ENCODE data around the gene C1QTNF1. TPM values are rescaled to one million over a fixed set of nuclear protein-coding genes. Genes with fewer than 3 reads are reported as not detected.

Gene C1QTNF1
- total RNA-seq, 1 experiment from 2014 or later = not detected

DNA sequence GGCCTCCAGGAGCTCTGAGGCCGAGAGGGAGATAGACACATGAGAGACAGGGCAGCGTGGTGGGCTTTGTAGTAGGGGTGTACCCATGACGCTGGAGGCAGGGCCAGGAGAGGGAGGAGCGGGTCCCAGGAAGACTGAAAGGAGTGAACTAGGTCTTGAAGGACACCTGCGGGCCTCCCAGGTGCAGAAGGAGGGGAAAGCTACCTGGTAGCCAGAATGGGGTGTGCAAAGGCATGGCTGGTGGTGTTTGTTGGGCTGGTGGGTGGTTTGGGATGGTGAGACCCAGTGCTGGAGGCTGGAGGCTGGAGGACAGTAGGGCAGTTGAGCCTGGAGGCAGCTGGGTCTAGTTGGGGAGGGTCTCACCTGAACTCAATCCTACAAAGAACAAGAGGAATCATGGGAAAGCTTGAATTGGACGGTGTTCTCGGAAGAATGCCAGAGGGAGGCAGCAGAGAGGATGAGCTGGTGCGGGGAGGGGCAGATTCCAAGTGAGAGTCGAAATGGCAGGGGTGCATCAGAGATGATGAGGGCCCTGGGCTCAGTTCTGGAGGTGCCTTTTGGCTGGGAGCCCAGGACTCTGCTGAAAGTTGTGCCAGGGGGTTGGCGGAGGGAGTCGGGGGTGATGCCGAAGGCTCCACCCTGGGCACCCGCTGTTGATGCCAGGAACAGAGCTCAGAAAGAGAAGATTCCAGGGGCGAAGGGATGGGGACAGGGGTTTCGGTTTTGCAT is 21.2 kb downstream of the C1QTNF1 start:
- in situ Hi-C loops (cut with HindIII; ENCODE audit: low pct_unique_long_range_greater_than_20kb, low sequenced_read_pairs) = no loop called here
- no peak for DNase-seq (ENCODE audit: low read depth)

DNA sequence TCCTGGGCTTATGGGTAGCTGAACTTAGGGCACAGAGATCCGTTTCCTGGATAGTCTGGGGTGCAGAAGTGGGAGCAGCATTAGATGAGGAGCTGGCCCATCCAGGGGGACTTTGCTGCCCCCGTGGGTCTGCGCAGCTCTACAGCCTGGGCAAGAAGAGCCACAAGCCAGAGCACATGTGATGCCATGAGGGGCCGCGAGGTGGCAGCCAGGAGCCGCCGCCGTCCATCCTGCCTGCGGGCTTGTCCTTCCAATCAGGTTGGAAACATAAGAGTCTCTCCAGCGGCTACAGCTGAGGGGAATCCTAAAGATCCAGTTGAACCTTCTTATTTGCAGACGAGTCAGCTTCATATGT is 21.9 kb downstream of the C1QTNF1 start:
- in situ Hi-C loops (cut with HindIII; ENCODE audit: low pct_unique_long_range_greater_than_20kb, low sequenced_read_pairs) = no loop called here
- peak; percentile 53 for DNase-seq (ENCODE audit: low read depth)

DNA sequence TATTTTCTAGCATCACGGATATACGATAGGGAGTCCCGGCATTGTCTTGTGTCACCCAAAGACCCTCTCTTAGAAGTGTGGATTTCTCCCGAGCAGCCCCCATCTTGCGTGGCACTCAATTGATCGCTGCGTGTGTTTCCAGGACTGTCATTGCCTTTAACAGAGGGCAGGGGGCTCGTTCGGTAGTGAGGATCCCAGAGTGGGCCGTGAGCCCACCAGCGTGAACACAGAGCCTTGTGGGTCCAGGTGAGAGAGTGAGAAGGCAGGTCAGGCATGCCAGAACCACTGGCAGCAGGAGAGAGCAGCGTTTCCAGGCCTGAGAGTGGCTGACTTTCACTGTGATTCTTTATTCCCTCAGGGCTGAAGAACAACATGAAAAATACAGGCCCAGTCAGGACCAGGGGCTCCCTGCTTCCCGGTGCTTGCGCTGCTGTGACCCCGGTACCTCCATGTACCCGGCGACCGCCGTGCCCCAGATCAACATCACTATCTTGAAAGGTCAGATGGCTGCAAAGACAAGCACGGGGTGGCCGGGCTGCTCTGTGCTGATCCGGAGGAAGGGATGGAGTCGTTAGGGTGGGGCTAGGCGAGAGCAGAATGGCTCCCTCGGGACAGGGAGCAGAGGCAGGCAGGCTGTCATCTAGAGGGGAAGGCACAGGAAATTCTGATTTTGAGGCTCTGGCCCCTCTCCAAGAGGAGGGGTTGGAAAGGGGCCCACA is 22.4 kb downstream of the C1QTNF1 start:
- in situ Hi-C loops (cut with HindIII; ENCODE audit: low pct_unique_long_range_greater_than_20kb, low sequenced_read_pairs) = no loop called here
- no peak for DNase-seq (ENCODE audit: low read depth)

DNA sequence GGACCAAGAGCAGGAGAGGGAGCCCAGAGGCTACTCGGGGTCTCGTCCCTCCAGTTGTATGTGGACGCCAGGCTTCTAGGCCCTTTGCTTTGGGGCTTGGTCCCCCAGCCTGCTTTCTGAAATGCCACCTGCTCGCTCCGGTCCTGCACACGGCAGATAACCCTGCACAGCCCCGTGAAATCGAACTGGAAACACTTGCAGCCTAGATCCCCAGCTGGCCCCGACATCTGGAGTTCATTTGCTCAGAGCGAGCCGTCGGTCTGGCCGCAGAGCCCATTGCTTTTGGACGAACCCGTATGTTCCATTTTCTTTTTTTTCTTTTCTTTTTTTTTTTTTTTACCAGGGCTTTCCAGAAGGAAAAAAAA is 22.9 kb downstream of the C1QTNF1 start:
- DNase-seq (ENCODE audit: low read depth) = no peak
- in situ Hi-C loops (cut with HindIII; ENCODE audit: low pct_unique_long_range_greater_than_20kb, low sequenced_read_pairs) = no loop called here

DNA sequence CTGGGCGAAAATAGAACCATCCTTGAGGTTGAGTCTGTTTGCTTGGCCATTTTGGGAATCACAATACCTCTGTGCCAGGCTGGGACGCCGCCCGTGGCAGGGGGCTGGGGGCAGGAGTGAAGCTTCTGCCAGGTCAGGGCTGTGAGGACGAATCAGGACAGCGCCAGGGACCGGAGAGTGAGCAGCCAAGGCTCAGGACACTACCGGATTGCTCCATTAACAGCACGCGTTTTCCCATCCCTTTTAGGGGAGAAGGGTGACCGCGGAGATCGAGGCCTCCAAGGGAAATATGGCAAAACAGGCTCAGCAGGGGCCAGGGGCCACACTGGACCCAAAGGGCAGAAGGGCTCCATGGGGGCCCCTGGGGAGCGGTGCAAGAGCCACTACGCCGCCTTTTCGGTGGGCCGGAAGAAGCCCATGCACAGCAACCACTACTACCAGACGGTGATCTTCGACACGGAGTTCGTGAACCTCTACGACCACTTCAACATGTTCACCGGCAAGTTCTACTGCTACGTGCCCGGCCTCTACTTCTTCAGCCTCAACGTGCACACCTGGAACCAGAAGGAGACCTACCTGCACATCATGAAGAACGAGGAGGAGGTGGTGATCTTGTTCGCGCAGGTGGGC is 23.4 kb downstream of the C1QTNF1 start:
- in situ Hi-C loops (cut with HindIII; ENCODE audit: low pct_unique_long_range_greater_than_20kb, low sequenced_read_pairs) = no loop called here
- no peak for DNase-seq (ENCODE audit: low read depth)

DNA sequence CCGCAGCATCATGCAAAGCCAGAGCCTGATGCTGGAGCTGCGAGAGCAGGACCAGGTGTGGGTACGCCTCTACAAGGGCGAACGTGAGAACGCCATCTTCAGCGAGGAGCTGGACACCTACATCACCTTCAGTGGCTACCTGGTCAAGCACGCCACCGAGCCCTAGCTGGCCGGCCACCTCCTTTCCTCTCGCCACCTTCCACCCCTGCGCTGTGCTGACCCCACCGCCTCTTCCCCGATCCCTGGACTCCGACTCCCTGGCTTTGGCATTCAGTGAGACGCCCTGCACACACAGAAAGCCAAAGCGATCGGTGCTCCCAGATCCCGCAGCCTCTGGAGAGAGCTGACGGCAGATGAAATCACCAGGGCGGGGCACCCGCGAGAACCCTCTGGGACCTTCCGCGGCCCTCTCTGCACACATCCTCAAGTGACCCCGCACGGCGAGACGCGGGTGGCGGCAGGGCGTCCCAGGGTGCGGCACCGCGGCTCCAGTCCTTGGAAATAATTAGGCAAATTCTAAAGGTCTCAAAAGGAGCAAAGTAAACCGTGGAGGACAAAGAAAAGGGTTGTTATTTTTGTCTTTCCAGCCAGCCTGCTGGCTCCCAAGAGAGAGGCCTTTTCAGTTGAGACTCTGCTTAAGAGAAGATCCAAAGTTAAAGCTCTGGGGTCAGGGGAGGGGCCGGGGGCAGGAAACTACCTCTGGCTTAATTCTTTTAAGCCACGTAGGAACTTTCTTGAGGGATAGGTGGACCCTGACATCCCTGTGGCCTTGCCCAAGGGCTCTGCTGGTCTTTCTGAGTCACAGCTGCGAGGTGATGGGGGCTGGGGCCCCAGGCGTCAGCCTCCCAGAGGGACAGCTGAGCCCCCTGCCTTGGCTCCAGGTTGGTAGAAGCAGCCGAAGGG is 24.2 kb downstream of the C1QTNF1 start:
- in situ Hi-C loops (cut with HindIII; ENCODE audit: low pct_unique_long_range_greater_than_20kb, low sequenced_read_pairs) = no loop called here

DNA sequence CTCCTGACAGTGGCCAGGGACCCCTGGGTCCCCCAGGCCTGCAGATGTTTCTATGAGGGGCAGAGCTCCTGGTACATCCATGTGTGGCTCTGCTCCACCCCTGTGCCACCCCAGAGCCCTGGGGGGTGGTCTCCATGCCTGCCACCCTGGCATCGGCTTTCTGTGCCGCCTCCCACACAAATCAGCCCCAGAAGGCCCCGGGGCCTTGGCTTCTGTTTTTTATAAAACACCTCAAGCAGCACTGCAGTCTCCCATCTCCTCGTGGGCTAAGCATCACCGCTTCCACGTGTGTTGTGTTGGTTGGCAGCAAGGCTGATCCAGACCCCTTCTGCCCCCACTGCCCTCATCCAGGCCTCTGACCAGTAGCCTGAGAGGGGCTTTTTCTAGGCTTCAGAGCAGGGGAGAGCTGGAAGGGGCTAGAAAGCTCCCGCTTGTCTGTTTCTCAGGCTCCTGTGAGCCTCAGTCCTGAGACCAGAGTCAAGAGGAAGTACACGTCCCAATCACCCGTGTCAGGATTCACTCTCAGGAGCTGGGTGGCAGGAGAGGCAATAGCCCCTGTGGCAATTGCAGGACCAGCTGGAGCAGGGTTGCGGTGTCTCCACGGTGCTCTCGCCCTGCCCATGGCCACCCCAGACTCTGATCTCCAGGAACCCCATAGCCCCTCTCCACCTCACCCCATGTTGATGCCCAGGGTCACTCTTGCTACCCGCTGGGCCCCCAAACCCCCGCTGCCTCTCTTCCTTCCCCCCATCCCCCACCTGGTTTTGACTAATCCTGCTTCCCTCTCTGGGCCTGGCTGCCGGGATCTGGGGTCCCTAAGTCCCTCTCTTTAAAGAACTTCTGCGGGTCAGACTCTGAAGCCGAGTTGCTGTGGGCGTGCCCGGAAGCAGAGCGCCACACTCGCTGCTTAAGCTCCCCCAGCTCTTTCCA is 25.1 kb downstream of the C1QTNF1 start:
- DNase-seq (ENCODE audit: low read depth) = no peak
- in situ Hi-C loops (cut with HindIII; ENCODE audit: low pct_unique_long_range_greater_than_20kb, low sequenced_read_pairs) = no loop called here

More for the DNA sequence above, 24.2 kb downstream of the C1QTNF1 start:
- DNase-seq (ENCODE audit: low read depth) = no peak

DNA sequence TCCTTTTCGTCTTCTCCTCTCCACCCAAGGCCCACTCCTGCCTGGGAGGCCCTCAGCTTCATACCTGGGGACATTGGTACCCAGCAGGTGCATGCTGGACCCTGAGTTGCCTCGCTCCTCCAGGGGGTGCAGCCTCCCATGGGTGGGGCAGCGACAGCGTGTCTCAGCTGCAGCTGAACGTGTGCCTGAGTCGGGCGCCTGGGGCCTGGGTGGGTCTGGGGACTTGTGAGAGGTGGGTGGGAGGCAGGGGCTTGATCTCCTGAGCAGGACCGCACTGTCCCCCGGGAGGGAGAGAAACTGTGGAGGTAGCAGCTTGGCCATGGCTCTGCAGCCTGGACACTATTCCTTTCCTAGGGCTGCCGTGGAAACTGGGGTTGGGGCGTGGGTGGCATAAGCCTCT is 25.9 kb downstream of the C1QTNF1 start:
- in situ Hi-C loops (cut with HindIII; ENCODE audit: low pct_unique_long_range_greater_than_20kb, low sequenced_read_pairs) = no loop called here
- DNase-seq (ENCODE audit: low read depth) = no peak

DNA sequence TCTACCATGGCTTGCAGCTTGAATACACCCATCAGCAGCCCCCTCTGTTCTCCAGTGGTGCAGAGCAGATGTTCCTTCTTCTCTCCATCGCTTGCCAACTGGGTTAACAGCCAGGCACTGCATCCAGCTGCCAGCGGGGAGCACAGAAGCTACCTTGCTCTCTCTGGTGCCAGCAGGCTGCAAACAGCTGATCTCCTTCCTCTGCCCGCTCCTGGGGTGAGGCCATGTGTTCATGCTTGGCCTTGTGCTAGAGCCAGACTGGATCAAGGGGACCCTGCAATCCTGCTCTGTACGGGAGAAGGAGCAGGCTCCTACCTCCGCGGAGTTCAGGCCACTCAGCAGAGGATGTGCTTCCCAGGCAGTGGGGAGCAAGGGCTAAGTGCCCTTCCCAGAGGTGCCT is 26.6 kb downstream of the C1QTNF1 start:
- in situ Hi-C loops (cut with HindIII; ENCODE audit: low pct_unique_long_range_greater_than_20kb, low sequenced_read_pairs) = no loop called here
- DNase-seq (ENCODE audit: low read depth) = no peak

DNA sequence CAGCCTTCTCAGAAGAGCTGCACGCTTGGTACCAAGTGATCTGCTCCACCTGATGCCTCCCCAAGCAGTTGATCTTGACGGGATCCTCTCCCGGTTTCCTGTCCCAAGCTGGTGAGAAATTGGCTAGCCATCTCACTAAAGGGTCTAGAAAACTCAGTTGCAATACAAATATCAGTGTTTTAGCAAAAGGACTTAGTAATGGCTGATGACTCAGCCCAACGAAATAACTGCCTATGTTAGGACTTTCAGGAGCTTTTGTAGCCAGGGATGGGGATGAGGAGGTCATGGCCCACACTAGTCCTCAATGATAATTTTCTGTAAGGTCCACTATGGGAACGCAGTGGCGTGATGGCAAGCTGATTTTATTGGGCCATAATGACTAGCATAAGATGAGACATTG is 27.3 kb downstream of the C1QTNF1 start:
- in situ Hi-C loops (cut with HindIII; ENCODE audit: low pct_unique_long_range_greater_than_20kb, low sequenced_read_pairs) = no loop called here
- no peak for DNase-seq (ENCODE audit: low read depth)

DNA sequence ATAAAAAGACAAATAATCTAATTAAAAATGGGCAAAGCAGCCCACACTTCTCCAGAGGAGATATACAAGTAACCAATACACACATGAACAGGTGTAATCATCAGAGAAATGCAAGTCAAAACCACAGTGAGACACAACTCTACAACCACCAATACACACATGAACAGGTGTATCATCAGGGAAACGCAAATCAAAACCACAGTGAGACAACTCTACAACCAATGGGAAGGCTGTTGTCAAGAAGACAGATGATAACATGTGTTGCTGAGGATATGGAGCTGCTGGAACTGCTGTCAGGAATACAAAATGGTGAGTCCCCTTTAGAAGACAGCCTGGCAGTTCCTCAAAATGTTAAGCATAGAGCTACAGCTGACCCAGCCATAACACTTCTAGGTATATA is 28.2 kb downstream of the C1QTNF1 start:
- DNase-seq (ENCODE audit: low read depth) = no peak
- in situ Hi-C loops (cut with HindIII; ENCODE audit: low pct_unique_long_range_greater_than_20kb, low sequenced_read_pairs) = no loop called here

DNA sequence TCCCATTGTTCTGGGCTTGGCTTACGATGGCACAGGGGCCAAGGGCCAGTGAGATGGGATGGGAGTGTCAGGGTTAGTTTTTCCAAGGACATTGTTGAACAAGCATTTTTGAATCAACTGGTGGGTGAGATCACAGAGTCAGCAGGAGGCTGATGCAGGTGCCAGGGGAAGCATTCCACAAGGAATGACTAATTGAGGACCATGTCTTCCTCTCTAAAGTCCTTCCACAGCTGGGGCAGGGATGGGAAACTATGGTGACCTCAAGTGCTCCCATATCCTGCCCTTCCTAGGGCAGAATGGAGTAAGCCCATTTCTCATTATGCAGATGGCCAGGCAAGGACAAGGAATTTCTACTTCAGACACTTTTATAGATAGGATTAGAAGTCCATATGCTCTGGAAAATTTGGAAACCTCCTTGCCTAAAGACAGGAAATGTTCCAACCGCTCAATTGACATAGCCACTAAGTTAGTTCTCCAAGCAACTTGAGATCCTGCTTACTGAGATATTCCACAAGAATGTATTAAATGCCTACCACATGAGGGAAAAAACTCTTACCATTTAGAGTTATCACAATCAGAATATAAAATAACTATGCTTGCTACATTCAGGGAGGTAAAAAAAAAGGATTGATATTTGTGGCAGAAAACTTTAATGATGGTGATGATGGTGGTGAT is 29.4 kb downstream of the C1QTNF1 start:
- in situ Hi-C loops (cut with HindIII; ENCODE audit: low pct_unique_long_range_greater_than_20kb, low sequenced_read_pairs) = no loop called here
- no peak for DNase-seq (ENCODE audit: low read depth)

DNA sequence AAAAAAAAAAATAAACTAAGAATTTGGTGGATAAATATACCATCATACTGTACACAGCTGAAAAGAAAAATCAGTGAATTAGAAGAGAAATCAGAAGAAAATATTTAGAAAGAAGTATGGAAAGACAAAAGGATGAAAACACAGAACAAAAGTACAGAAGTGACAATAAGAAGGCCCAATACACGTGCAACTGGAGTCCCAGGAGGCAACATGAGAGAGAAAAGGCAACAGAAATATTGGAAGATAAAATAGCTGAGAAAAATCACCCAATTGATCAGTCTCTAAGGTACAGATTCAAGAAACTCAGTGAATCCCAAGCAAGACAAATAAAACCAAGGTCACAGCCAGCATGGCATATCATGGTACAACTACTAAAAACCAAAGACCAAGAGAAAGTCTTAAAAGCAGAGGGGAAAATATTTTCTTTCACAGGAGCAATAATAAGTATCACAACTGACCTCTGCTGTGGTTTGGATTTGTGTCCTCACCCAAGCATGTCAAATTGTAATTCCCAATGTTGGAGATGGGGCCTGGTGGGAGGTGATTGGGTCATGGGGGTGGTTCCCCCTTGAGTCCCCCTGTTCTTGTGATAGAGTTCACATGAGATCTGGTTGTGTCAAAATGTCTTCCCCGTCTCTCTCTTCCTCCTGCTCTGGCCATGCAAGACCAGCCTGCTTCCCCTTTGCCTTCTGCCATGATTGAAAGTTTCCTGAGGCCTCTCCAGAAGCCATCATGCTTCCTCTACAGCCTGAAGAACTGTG is 30.4 kb downstream of the C1QTNF1 start:
- in situ Hi-C loops (cut with HindIII; ENCODE audit: low pct_unique_long_range_greater_than_20kb, low sequenced_read_pairs) = no loop called here
- no peak for DNase-seq (ENCODE audit: low read depth)

DNA sequence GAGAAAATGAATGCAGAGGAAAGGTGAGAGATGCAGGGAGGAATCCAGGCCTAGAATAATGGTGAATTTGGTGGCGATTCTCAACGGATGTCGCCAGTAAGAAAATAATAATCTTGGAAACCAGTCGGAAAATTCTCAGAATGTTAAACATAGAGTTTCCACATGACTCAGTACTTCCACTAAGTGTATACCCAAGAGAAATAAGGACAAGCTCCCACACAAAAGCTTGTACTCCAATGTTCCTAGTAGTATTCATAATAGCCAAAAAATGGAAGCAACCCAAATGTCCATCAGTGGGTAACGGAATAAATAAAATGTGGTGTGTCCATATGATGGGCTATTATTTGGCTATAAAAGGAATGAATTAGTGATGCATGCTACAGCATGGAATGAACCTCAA is 31.2 kb downstream of the C1QTNF1 start:
- in situ Hi-C loops (cut with HindIII; ENCODE audit: low pct_unique_long_range_greater_than_20kb, low sequenced_read_pairs) = no loop called here
- DNase-seq (ENCODE audit: low read depth) = no peak

DNA sequence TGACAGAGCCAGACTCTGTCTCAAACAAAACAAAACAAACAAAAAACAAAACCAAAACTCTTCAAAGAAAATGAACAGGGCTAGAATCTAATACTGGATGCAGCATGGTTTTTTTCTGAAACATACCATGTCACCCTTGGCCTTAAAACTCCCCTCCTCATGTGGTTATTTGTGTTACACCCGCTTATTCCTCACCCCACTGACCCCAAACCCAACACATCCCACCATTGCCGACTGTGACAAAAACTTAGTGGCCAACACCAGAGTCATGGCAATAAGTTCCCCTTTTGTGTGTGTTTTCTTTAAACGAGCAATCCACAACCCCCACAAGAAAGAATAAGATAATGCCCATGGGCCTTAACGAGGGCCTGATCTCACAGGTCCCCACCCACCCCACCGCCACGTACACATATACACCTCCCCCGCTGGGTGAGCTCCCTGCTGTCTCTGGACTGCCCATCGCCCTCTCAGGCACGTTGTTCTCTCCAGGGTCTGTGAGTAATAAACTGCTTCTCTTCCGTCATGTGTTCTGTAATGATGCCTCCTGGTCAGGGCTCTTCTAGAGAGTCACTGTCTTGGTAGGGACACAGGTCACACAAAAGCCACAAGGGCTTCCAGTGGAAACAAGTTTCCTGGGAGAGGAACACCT is 33.9 kb downstream of the C1QTNF1 start:
- DNase-seq (ENCODE audit: low read depth) = no peak
- in situ Hi-C loops (cut with HindIII; ENCODE audit: low pct_unique_long_range_greater_than_20kb, low sequenced_read_pairs) = no loop called here

DNA sequence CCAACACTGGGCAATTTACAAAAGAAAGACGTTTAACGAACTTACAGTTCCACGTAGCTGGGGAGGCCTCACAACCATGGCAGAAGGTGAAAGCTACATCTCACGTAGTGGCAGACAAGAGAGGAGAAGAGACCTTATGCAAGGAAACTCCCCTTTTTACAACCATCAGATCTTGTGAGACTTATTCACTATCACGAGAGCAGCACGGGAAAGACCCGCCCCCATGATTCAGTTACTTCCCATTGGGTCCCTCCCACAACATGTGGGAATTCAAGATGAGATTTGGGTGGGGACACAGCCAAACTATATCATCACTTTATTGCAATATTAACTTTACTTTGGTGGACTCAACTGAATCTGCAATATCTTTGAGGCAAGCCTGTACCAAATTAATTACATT is 38.7 kb downstream of the C1QTNF1 start:
- in situ Hi-C loops (cut with HindIII; ENCODE audit: low pct_unique_long_range_greater_than_20kb, low sequenced_read_pairs) = no loop called here

More for the DNA sequence above, 38.7 kb downstream of the C1QTNF1 start:
- DNase-seq (ENCODE audit: low read depth) = no peak
